ENCODE results near the gene KCNH3. TPM values are rescaled to one million over a fixed set of nuclear protein-coding genes. Genes with fewer than 3 reads are reported as not detected.

KCNH3 gene
- total and polyA plus RNA-seq, 2 of the 8 experiments (the other 6 are each of a cell fraction or from before 2014, with no cell fraction given): 0.24 to 0.50 TPM

DNA sequence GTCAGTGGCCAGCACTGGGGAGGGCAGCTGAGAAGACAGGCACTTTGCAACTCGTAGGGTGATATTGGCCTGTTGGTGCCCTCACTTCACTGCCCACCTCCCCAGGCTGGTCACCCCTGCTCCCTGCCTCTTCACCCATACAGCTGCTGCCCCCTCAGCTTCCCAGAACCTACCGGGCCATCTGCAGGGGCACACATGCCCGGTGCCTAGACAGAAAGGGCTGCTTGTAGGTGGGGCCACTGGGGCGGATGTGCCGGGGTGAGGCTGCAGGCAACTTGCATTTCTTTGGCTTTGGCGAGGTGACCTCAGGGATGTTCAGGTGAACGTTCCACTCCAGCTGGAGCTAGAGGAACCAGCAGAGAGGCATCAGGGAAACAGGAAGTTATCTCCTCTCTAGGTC, 49.5 kb downstream of the KCNH3 start (continued):
- TF ChIP-seq RAD21 (IDR thresholded peaks at IDR 0.05 in 1 of 2, conservative IDR thresholded peaks at IDR 0.05 in 1 of 2; ENCODE audit: low read depth in 2 of 2, low read length in 2 of 2): no peak

Data from H1 (cell line).